K562 (cell line): ENCODE measurements around the gene CAMK1D. TPM values are rescaled to one million over a fixed set of nuclear protein-coding genes. Genes with fewer than 3 reads are reported as not detected.

Experiments
- ARID2 ChIP-seq: fragments of 450-650 bp; IDR thresholded peaks from 2 replicates; pipeline ENCODE4 v1.6.1; 2017; ENCODE audit warnings: antibody characterized with exemption, mild to moderate bottlenecking
- BMI1 ChIP-seq: fragments of 150-350 bp; IDR thresholded peaks from 2 replicates; pipeline ENCODE4 v1.6.1; 2014; ENCODE audit warnings: low read length
- CBFB ChIP-seq: sonication (generic); formaldehyde crosslinking; IDR thresholded peaks from 2 replicates; pipeline ENCODE4 v1.4.0; 2020; ENCODE audit warnings: mild to moderate bottlenecking, missing genetic modification reagents
- CBX1 ChIP-seq: sonication (generic); IDR thresholded peaks from 2 replicates; pipeline ENCODE4 v1.6.1; 2016; ENCODE audit warnings: antibody characterized with exemption, low read depth, mild to moderate bottlenecking
- DEAF1 ChIP-seq: fragments of 450-650 bp; formaldehyde crosslinking; IDR thresholded peaks from 2 replicates; pipeline ENCODE4 v1.4.0; 2020; ENCODE audit warnings: mild to moderate bottlenecking, moderate library complexity
- DIDO1 ChIP-seq: fragments of 450-650 bp; IDR thresholded peaks from 2 replicates; pipeline ENCODE4 v1.6.1; 2016; ENCODE audit warnings: low read depth, missing biosample characterization, missing genetic modification characterization
- HDGF ChIP-seq: fragments of 450-650 bp; IDR thresholded peaks from 2 replicates; pipeline ENCODE4 v1.6.1; 2016
- MECOM ChIP-seq: fragments of 250-450 bp; sonication (Bioruptor Pico); IDR thresholded peaks from 2 replicates; pipeline ENCODE4 v1.8.0; 2022; ENCODE audit warnings: inconsistent platforms
- SIN3B ChIP-seq: fragments of 450-650 bp; IDR thresholded peaks from 2 replicates; pipeline ENCODE4 v1.6.1; 2017; ENCODE audit warnings: low read depth, mild to moderate bottlenecking, moderate library complexity
- SP1 ChIP-seq: sonication (generic); formaldehyde crosslinking; IDR thresholded peaks from 2 replicates; pipeline ENCODE4 v1.8.1; 2022; ENCODE audit warnings: mild to moderate bottlenecking, missing genetic modification reagents
- SP2 ChIP-seq: IDR thresholded peaks from 2 replicates; pipeline ENCODE4 v1.6.1; 2011; ENCODE audit warnings: mild to moderate bottlenecking, low read depth, low read length, moderate library complexity; ENCODE audit not compliant: poor library complexity, severe bottlenecking; ENCODE audit errors: extremely low read depth
- STAT6 ChIP-seq: sonication (generic); formaldehyde crosslinking; IDR thresholded peaks from 2 replicates; pipeline ENCODE4 v1.8.1; 2023; ENCODE audit warnings: mild to moderate bottlenecking, missing genetic modification reagents
- TRIM28 ChIP-seq: fragments of 450-650 bp; IDR thresholded peaks from 2 replicates; pipeline ENCODE4 v1.6.1; 2017
- U2AF1 ChIP-seq: fragments of 200-400 bp; formaldehyde crosslinking; optimal IDR thresholded peaks from 2 replicates; pipeline ENCODE3; 2017; ENCODE audit warnings: mild to moderate bottlenecking, low read depth, low read length, moderate library complexity
- ZBTB11 ChIP-seq, 3 experiments: fragments of 200-800 bp in 1 of 3; fragments of 250-450 bp in 1 of 3; fragments of 450-650 bp in 1 of 3; sonication (Bioruptor Pico) in 1 of 3; sonication (Bioruptor generic) in 1 of 3; formaldehyde crosslinking in 1 of 3; IDR thresholded peaks; 2 replicates each; pipeline versions ENCODE4 v1.6.1 to v1.8.0; 2016 to 2022; ENCODE audit warnings: mild to moderate bottlenecking in 2 of 3, missing genetic modification characterization in 2 of 3, missing compliant biosample characterization in 1 of 3, moderate library complexity in 1 of 3
- ZBTB12 ChIP-seq: fragments of 250-450 bp; sonication (Bioruptor Pico); IDR thresholded peaks from 2 replicates; pipeline ENCODE4 v1.4.0; 2020
- ZNF124 ChIP-seq: sonication (generic); formaldehyde crosslinking; IDR thresholded peaks from 2 replicates; pipeline ENCODE4 v1.8.1; 2022; ENCODE audit warnings: missing genetic modification reagents
- ZNF277 ChIP-seq: fragments of 250-450 bp; sonication (Bioruptor Pico); IDR thresholded peaks from 2 replicates; pipeline ENCODE4 v1.8.0; 2022; ENCODE audit warnings: inconsistent platforms, mild to moderate bottlenecking, moderate library complexity, borderline replicate concordance
- polyA plus RNA-seq, 8 experiments: library from polyadenylated mRNA; depleted of rRNA in 4 of 8; stranded (reverse) in 5 of 8; unstranded in 3 of 8; fragments of >200 nt; fragmentation: Nextera tagmentation in 2 of 8; fragmentation: Illumina TruSeq in 1 of 8; extraction: Ambion mirVana in 2 of 8; extraction: Trizol in 1 of 8; gene quantifications; 2 replicates each; pipeline versions ENCODE4 v1.2.1 to v1.2.3, GENCODE V29; 2011 to 2014; ENCODE audit warnings: inconsistent platforms in 1 of 8, missing spikeins in 1 of 8
- total RNA-seq, 7 experiments: library from RNA; depleted of rRNA in 6 of 7; stranded (reverse); fragments of >200 nt in 6 of 7; fragmentation: Illumina TruSeq in 2 of 7; extraction: Trizol in 2 of 7; gene quantifications; 2 replicates each; pipeline versions ENCODE4 v1.2.1 to v1.2.3, GENCODE V29; 2011 to 2021; ENCODE audit warnings: low replicate concordance in 1 of 7

Gene CAMK1D
- total and polyA plus RNA-seq, 9 of the 15 experiments (the other 6 are each of a cell fraction or from before 2014, with no cell fraction given): 0.12 to 0.24 (median 0.20) TPM; not detected in 5

GRCh38 chr10:12710594-12711349 lies 361.4 kb downstream of the CAMK1D start (continued):
- no peak for TF ChIP-seq ZNF277 (CRISPR knock-in tag)
- no peak for TF ChIP-seq SIN3B
- no peak for TF ChIP-seq ARID2
- TF ChIP-seq STAT6 (CRISPR knock-in tag): no peak
- TF ChIP-seq ZNF124 (CRISPR knock-in tag): no peak
- TF ChIP-seq CBFB (CRISPR knock-in tag): no peak
- TF ChIP-seq ZBTB12 (CRISPR knock-in tag): no peak
- no peak for TF ChIP-seq HDGF
- peak; percentile 53; the same call in 1 of the 2 replicates for TF ChIP-seq DEAF1 (CRISPR knock-in tag)
- no peak for TF ChIP-seq TRIM28
- no peak for TF ChIP-seq ZBTB11 (CRISPR knock-in tag; IDR thresholded peaks at IDR 0.05)
- no peak for TF ChIP-seq DIDO1
- no peak for TF ChIP-seq SP2
- TF ChIP-seq BMI1: no peak
- no peak for TF ChIP-seq SP1 (CRISPR knock-in tag)
- TF ChIP-seq CBX1: no peak
- TF ChIP-seq U2AF1: no peak
- no peak for TF ChIP-seq MECOM
